ENCODE results near the gene RREB1.

RREB1 gene

DNA sequence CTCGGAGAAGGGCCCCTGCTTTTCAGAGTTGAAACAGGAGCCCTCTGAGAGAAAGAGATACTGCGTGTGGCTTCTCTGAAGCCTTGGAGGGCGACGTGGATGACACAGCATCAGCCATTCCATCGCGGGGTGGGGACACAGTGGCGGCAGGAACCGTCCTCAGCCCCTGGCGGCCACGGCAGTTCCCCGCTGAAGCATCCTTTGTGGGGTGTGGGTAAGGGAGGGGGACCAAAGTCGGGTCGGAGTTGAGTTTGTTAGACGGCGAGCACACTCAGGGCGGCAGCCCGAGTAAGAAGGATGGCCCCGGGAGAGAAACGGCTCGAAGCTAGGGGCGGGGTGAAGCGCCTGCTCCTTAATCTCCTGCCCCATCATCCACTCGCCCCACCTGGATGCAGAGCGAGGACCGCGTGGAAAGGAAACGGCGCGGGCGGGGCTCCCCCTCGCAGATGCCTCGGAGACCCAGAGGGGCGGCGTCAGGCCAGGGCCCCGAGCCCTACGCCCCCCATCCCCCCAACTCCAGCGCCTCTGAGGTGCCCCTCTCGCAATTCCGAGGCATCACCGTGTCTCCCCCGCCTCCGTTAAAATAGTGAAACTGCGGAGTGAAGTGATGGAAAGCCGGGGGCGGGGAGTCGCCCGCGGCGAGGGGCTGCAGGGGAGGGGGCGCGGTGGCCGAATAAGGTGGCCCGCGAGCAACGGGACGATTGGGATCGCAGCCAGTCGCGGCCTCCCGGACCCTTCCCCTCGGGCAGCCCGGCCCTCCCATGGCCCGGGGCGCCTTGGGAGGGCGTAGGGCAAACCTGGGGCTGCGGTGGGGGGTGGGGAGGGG lies 796 bp upstream of the RREB1 start:
- TF ChIP-seq, protein P1, sequence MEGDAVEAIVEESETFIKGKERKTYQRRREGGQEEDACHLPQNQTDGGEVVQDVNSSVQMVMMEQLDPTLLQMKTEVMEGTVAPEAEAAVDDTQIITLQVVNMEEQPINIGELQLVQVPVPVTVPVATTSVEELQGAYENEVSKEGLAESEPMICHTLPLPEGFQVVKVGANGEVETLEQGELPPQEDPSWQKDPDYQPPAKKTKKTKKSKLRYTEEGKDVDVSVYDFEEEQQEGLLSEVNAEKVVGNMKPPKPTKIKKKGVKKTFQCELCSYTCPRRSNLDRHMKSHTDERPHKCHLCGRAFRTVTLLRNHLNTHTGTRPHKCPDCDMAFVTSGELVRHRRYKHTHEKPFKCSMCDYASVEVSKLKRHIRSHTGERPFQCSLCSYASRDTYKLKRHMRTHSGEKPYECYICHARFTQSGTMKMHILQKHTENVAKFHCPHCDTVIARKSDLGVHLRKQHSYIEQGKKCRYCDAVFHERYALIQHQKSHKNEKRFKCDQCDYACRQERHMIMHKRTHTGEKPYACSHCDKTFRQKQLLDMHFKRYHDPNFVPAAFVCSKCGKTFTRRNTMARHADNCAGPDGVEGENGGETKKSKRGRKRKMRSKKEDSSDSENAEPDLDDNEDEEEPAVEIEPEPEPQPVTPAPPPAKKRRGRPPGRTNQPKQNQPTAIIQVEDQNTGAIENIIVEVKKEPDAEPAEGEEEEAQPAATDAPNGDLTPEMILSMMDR (IDR thresholded peaks at IDR 0.05; ENCODE audit: low read depth, low read length, poor library complexity, severe bottlenecking), result peak; percentile 20
- TF ChIP-seq EZH2phosphoT487 (IDR thresholded peaks at IDR 0.05; ENCODE audit: borderline replicate concordance, low read length), result no peak
- H3K4me2 ChIP-seq (ENCODE audit: low read length), result peak overlapping the region; percentile 92
- peaks cover 7% of the 10 kb centered on the region for H3K36me3 ChIP-seq (ENCODE audit: control insufficient read depth, low read length)
- H3F3A ChIP-seq (ENCODE audit: control insufficient read depth, insufficient read depth), result peaks cover 25% of the 10 kb centered on the region
- H4K20me1 ChIP-seq (ENCODE audit: control insufficient read depth, insufficient read depth, low read depth, low read length), result peaks cover 14% of the 10 kb centered on the region; the same call in 1 of the 2 replicates
- H3K79me2 ChIP-seq (ENCODE audit: control insufficient read depth, low read length), result peaks cover 43% of the 10 kb centered on the region
- peak overlapping the region; percentile 100 for H3K4me3 ChIP-seq (ENCODE audit: low read length)
- H3K9me2 ChIP-seq (replicated peaks; ENCODE audit: control insufficient read depth, low read length), result no peaks in the 10 kb centered on the region
- H3K9me3 ChIP-seq (ENCODE audit: control insufficient read depth, insufficient read depth, low read length), result no peaks in the 10 kb centered on the region
- H3K27ac ChIP-seq (ENCODE audit: low read depth, low read length), result peak overlapping the region; percentile 59; the same call in 1 of the 2 replicates
- H3K27me3 ChIP-seq (ENCODE audit: control insufficient read depth, low read length), result no peaks in the 10 kb centered on the region
- H3K4me1 ChIP-seq (ENCODE audit: control insufficient read depth, low read length), result peaks cover 34% of the 10 kb centered on the region

DNA sequence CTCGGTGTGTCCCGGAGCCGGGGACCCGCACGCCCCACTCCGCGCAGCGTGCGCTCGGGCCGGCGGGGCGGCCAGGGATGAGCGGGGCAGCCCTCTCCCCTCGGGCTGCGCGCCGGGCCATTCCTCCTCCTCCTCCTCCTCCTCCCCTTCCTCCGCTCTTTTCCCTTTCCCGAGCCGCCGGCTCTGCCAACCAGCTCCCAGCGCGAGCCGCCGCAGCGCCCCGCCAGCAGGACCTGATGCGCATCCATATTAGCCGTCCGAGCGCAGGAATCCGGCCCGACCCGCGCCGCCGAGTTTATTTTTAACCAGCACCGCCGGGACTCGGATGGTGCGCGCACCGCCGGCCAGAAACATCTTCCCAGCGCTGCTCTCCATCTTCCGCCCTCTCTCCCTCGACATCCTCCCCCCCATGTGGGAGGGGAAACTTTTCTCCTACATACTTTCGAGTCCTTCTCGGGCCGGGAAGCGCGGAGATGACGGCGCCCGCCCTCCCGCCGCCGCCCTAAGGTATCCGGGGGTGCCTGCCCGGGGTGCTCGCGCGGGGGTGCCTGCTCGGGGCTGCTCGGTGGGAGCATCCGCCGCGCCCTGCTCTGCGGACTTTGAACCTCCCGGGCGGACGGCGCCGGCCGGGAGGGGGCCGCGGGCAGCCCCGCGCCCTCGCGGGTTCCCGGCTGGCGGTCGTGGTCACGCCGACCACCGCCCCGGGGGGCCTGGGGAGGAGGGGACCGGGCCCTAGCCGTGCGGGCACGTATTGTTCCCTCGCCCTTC lies 619 bp downstream of the RREB1 start:
- TF ChIP-seq EZH2phosphoT487 (IDR thresholded peaks at IDR 0.05; ENCODE audit: borderline replicate concordance, low read length), result no peak
- TF ChIP-seq, protein P1 (IDR thresholded peaks at IDR 0.05; ENCODE audit: low read depth, low read length, poor library complexity, severe bottlenecking), result no peak
- Histone ChIP-seq H3K79me2 (ENCODE audit: control insufficient read depth, low read length) (peaks cover 57% of the 10 kb centered on the region), H3K4me3 (ENCODE audit: low read length) (peak overlapping the region; percentile 100)

DNA sequence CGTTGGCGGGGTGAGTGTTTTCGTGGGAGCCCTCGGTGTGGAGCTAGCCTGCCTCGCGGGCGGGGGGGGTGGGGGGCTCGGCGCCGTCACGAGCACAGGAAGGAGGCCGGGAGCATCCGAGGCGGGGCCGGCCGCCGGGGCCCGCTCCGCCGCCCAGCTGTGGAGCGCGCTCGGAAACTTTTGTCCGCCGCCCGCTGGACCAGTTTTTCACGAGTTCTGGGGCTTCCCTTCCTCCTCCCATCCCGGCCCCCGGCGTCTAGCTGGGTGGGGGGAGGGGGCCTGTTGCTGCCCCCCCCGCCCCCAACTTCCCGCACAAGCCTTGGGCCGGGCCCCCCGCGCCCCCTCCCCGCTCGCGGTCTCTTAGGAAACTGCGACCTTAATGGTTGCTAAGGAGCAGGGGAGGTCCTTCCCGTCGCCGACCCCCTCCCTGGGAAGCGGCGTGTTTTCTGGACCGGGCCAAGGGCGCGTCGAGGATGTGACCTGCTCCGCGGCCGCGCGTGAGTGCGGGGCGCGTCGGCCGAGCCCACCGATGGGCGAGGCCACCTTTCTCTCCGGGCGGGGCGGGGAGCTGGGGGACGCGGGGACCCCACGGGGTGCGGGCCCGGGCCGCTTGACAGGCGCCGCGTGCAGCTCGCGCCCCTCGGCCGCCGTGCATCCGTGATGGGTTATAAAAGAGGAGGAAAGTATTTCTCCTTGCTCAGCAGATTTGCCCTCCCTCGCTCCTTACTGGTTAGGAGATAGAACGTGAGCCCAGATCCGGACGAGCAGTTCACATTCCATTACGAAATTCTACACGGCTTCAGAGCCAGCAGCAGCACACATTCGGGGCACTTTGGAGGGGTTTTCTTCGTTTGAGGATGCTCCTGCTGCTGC lies 1.4 kb downstream of the RREB1 start:
- H3K4me1 ChIP-seq (ENCODE audit: control insufficient read depth, low read length), result peaks cover 54% of the 10 kb centered on the region
- H3K79me2 ChIP-seq (ENCODE audit: control insufficient read depth, low read length), result peaks cover 65% of the 10 kb centered on the region

More for the DNA sequence above, 619 bp downstream of the RREB1 start:
- Histone ChIP-seq H4K20me1 (ENCODE audit: control insufficient read depth, insufficient read depth, low read depth, low read length) (peaks cover 19% of the 10 kb centered on the region; the same call in 1 of the 2 replicates), H3K4me1 (ENCODE audit: control insufficient read depth, low read length) (peaks cover 48% of the 10 kb centered on the region), H3K27ac (ENCODE audit: low read depth, low read length) (peak overlapping the region; percentile 59), H3K4me2 (ENCODE audit: low read length) (peak overlapping the region; percentile 92), H3K36me3 (ENCODE audit: control insufficient read depth, low read length) (peaks cover 7% of the 10 kb centered on the region), H3K27me3 (ENCODE audit: control insufficient read depth, low read length) (no peaks in the 10 kb centered on the region), H3K9me2 (replicated peaks; ENCODE audit: control insufficient read depth, low read length) (no peaks in the 10 kb centered on the region), H3F3A (ENCODE audit: control insufficient read depth, insufficient read depth) (peaks cover 25% of the 10 kb centered on the region), H3K9me3 (ENCODE audit: control insufficient read depth, insufficient read depth, low read length) (no peaks in the 10 kb centered on the region)

More for the DNA sequence above, 1.4 kb downstream of the RREB1 start:
- no peak for TF ChIP-seq EZH2phosphoT487 (IDR thresholded peaks at IDR 0.05; ENCODE audit: borderline replicate concordance, low read length)
- TF ChIP-seq, protein P1 (IDR thresholded peaks at IDR 0.05; ENCODE audit: low read depth, low read length, poor library complexity, severe bottlenecking), result no peak
- H3K9me3 ChIP-seq (ENCODE audit: control insufficient read depth, insufficient read depth, low read length), result no peaks in the 10 kb centered on the region
- no peak overlapping the region for H3K27ac ChIP-seq (ENCODE audit: low read depth, low read length)
- H3K4me2 ChIP-seq (ENCODE audit: low read length), result peak overlapping the region; percentile 92
- H4K20me1 ChIP-seq (ENCODE audit: control insufficient read depth, insufficient read depth, low read depth, low read length), result peaks cover 25% of the 10 kb centered on the region
- H3K27me3 ChIP-seq (ENCODE audit: control insufficient read depth, low read length), result no peaks in the 10 kb centered on the region
- peaks cover 25% of the 10 kb centered on the region for H3F3A ChIP-seq (ENCODE audit: control insufficient read depth, insufficient read depth)
- H3K9me2 ChIP-seq (replicated peaks; ENCODE audit: control insufficient read depth, low read length), result no peaks in the 10 kb centered on the region
- H3K36me3 ChIP-seq (ENCODE audit: control insufficient read depth, low read length), result peaks cover 7% of the 10 kb centered on the region
- peak overlapping the region; percentile 100 for H3K4me3 ChIP-seq (ENCODE audit: low read length)
